GM21526 (cell line): ENCODE measurements around the gene SIGMAR1.
A peak's percentile ranks its signal among the peaks of the same experiment; 100 is the strongest.

Experiments used
- ATAC-seq: cut with Tn5 transposase; IDR thresholded peaks from one replicate; pipeline ENCODE4 v1.9.1; 2021; ENCODE audit warnings: moderate library complexity; ENCODE audit not compliant: unreplicated experiment, low FRiP score

The SIGMAR1 gene

DNA sequence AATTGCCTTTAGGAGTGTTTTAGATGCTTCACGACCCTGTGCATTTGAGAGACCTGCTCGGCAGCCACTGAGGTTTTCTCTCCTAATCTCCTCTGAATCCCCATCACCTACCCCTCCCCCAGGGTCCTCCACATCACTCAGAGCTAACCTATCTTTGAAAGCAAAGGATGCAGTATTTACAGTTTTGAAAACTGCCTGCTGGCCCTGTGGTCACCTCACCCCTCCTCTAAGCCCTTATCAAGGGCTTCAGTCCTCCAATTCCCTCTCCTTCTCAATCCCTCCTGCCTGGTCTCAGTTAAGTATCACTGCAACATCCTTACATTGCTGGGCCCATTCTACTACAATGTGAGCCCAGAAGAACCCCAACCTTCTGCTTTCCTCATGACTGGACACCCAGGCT, 30.3 kb downstream of the SIGMAR1 start:
- no peak for ATAC-seq

DNA sequence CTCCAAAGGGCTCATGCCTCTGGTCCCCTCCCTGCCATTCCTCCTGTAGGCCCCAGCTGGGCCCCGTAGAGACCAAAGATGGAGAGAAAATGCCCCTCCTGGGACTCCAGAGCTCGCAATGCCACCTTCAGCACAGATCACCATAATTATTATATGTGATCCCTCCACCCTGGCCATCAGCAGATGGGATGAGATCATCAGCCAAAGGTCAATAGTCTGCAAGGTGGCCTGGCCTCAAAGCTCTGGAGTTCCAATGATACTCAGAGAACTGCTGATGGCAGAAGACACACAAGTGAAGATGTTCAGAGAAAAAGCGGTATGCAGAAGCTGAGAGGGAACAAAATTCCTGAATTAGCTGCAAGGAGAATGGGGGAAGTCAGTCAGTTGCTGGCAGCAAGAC, 30.7 kb downstream of the SIGMAR1 start:
- ATAC-seq, result no peak

DNA sequence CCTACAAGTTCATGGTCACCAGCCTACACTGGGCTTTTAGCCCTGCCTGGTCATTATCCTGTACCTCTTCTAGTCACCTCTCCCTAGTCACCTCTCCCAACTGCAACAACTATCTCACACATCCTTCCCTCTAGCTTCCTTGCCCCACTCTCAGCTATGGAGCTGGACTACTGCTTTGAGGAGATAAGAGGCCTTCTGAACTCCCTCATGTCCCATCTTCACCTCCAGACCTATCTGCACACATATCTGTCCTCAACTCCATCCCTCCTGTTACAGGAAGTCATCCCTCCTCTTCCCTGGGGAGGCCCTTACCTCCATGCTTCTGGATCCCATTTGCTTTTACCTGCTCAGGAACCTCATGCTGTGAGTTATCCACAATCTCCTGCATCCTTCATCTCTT, 31.4 kb downstream of the SIGMAR1 start:
- ATAC-seq, result no peak

DNA sequence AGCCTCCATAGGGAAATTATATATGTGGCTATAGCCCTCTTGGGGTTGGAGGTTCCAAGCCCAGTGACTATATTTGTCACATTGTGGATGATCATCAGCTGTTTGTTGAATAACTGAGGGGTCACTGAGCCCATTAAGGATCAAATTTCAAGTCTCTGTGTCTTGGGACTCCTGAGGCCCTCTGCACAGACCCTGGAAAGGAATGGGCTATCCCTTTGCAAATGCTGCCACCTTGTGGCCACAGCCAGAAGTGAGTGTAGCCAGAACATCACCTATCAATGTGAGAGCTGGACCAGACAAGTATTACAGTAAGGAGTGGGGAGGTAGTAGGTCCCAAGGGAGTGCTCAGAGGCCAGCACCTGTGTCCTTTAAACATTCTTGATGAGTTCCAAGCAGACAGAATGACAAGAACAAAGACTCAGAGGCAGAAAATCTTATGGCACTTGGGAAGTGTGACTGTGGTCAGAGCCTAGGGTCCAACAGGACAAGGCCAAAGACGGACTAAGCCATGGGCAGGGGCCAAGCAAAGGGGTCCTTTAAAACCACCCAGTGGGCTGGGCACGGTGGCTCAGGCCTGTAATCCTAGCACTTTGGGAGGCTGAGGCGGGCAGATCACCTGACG, 33.9 kb downstream of the SIGMAR1 start:
- no peak for ATAC-seq

DNA sequence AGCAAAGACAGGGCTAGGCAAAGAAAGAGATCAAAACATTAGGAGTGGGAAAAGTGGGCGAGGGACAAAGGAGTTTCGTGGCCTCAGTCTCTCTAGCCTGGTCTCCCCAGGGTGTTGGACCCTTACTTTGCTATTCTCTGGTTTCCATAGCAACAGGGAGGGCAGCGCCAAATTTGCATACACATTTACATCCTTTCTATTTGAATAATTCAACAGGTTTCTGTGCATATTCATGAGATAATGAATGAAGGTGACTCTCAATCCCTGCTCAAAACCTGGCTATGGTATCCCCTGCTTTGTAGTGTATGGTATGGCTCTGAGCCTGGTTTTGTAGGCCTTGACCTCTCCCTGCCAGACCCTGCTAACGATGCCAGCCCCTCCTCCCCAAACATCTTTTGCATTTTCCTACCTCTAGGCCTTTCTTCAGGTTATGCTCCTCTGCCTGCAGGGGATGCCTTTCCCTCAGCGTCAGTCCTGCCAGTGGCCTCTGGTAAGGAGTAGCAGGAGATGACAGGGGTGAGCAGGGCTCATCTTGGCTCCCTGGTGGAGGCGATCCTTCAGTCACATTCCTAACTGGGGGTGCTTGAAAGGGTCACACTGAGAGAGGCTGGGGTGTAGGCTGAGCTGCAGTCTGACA, 35.5 kb downstream of the SIGMAR1 start:
- no peak for ATAC-seq

DNA sequence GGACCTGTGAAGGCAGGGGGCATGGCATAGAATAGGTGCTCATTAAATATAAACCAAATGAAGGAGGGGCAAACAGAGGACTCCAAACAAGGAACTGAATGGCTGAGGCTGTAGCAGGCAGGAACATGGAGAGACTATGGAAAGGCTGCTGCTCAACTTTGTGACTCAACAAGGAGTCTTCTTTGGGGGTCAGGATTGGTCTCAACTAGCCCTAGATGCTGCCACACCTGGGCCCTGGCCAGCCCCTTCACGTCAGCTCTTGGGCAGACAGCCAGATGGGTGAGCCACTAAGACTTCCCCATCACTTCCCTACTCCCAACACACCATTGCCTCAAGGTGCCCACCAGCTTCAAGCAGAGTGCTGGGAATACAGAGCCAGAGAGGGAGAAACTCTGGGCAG, 36.7 kb downstream of the SIGMAR1 start:
- no peak for ATAC-seq

DNA sequence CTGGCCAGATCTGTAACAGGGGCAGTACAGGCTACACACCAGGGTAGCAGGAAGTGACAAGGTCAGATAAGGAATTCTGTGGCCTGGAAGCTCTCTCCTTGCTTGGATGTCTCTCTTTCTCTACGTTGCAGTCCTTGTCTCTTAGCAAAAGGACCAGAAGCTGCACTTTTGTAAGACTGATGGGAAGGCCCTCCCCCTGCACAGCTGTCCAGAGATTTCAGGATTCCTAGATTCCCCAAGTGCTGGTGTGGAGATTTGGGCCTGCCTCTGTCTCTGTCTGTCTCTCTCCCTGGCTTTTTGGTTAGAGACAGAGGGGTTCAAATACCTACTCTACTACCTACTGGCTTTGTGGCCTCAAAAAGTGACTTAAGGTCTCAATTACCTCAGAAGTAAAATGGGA, 38.0 kb downstream of the SIGMAR1 start:
- no peak for ATAC-seq

DNA sequence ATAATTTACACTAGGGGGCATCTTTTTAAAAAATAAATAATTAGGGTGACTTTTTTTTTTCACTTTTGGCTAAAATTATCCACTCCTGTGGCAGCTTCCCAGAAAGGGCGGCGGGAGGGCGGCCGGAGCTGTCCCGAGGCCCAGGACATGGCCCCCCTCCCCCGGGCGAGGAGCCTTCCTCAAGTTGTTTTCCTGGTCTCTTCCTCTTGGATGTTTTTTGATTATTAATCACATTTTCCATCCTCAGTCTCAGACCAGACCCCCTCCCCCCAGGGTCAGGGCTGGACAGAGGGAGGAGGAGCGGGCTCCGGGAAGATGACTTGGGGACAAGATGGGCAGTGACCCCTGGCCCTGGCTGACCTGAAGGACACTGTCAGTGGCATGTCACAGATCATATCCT, 43.4 kb downstream of the SIGMAR1 start:
- ATAC-seq, result no peak

DNA sequence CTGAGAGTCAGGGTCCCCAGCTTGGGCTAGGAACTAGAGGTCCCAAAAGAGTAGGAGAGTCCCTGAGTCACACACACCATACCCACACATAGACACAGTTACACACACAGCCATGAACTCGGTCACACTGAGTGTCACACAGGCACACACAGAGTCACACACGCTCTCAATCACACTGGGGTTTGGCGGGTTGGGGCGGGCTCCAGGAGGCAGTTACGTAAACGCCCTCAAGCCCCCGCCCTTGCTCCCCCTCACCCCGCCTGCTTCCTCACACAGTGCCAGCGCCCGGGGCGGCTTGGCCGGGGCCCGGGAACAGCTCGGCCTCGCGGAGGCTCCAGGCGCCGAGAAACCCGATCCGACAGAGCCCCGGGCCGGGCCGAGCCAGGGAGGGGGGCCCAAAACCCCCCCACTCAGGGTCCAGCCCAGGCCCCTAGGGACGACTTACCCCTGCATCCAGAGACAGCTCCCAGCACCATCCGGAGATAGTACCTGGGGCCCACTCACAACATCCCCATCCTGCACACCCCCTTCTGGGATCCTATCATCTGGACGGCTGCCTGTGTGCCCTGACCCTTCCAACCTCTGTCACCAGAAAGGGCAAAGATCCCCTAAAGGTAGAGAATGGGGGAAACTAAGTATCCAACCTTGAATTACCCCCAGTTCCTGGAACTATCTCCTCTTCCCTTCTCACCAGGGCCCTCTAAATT, 44.5 kb downstream of the SIGMAR1 start:
- no peak for ATAC-seq

DNA sequence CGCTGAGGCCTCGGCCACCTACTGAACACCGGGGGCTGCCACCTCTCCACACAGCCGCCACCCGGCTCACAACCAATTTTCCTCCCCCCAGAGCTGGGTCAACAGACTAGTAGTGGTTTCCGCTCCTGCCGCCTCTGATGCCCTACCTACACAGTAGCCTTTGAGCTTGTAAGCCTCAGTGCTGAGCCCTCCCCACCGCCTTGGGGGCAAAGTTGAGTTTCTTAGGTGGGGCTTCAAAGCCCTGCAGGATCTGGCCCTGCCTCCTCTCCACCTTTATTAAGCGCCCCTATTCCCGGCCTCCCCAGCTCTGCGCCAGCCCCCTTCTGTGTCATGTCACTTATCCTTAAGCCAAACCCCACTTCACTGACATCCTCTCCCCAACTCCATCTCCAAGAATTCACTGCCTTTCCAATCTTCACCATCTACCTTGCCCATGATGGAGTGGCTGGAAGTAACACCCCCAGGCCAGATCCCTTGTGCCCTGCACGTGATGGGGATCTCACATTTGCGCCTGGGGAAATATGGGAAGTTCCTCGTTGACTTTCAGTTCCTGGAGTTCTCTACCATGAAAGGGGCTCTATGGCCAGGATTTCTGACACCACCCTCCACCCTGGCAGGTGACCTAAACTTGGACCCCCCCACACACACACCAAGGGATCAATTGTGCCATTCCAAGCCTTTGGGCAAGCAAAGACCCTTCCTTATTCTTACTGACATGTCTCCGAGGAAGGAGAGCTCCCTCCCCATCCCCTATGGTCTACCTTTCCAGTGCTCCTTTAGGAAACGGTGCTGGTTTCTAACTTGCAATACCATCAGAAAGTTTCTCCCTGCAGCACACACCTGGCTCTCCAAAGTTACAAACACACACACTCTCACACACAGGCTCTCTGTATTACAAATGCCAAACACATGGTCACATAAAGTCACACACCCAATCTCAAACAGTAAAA, 45.4 kb downstream of the SIGMAR1 start:
- ATAC-seq, result no peak

DNA sequence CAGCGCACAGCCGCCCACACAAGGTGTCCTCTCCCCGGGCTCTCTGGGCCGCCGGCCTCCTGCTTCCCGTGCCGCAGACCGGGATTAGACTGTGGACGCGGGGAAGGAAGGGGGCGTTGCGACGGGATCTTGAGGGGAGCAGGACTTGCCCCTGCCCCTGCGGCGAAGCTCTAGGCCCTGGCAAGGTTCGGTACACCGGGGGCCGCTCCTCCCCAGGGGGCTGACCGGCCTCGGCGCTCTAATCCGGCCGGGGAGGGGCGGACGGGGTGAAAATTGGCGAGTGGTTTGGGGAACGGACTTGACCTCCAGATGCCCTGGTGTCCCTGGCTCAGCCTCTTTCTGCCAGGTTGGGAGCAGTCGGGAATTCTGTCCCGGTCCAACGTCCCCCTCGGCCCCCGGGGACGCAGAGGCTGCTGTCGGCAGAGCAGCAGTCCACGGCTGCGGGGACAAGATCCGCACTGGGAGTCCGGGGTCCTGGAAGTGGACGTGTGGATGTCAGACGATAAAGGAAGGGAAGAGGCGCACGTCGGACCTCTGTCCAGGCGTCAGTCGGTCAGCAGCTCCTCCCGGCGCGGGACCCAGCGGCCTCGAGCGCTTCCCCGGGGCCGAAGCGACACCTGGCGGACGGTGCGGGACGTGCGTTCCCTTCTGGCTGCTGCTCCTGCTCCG, 46.2 kb downstream of the SIGMAR1 start:
- peak; percentile 65 for ATAC-seq

DNA sequence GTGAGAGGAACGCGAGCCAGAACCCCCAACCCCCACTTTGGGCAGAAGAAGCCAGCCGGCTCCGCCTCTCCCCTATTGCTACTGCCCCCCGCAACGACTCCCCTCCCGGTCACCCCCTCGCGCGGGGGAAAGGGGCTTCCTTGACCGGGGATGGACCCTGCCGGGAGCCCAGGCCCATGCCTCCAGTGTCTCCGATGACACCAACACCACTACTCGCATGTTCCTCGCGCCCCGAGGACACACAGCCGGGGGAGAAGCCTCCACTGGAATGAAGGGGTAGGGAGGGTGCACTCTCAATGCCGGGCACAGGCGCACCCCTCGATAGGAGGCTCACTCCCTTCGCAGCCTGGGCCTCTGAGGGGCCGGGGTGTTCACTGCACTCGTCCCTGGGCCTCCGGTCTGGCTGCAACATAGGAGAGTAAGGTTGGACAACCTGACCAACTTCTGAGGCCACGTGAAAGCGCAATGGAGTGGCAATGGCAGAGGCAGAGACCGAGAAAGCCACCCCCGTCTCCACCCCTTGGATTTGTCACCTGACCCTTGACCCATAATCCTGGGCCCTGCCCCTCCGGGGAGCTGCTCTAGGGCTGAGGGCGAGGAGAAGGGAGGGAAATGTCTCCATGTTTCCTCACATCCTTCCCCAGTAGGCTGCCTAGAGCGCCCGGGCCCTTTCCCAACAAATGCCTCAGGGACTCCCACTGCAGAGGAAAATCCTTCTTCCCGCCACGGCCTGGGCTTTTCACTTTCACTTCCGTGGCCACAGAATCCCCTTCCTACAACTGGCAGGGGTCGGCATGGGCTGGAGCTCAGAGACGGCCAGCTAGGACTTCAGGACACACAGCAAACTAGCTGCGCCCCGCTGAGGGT, 47.0 kb downstream of the SIGMAR1 start:
- no peak for ATAC-seq

DNA sequence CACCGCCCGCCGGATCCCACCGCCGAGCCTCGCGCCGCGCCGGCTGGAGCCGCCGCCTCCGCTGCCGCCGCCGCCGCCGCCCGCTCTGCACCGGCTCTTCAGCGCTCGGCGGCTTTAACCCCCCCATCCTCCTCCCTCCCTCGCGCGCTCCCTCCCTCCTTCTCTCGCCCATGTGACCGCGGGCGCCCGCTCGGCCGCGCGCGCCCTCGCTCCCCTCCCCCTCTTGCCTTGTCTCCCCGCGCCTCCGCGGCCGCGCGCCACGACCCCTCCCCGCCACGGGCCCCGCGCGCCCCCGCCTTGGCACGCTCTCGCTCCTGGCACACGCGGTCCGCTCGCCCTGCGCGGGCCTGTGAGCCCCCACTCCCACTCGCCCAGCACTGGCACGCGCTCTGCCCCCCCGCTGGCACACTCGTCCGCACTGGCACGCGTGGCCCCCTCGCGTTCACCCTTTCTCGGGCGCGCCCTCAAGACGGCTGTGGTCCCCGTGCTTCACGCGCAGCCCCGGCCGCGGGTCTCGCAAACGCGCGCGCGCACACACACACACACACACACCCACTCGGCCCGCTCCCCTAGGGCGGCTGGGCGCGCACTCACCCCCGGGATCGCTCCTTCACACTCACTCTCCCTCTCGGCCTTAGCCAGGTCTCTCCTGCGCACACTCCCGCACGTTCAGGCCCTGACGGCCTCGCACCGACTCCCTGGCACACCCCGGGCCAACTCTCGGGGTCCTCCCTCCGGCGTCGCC, 47.8 kb downstream of the SIGMAR1 start, which contains the start of gene CNTFR:
Gene CNTFR, minus strand, starts transcription at position 89 of the 745 bp plus-strand sequence. CDS start 20,743 bp downstream, outside the sequence.
- no peak for ATAC-seq

DNA sequence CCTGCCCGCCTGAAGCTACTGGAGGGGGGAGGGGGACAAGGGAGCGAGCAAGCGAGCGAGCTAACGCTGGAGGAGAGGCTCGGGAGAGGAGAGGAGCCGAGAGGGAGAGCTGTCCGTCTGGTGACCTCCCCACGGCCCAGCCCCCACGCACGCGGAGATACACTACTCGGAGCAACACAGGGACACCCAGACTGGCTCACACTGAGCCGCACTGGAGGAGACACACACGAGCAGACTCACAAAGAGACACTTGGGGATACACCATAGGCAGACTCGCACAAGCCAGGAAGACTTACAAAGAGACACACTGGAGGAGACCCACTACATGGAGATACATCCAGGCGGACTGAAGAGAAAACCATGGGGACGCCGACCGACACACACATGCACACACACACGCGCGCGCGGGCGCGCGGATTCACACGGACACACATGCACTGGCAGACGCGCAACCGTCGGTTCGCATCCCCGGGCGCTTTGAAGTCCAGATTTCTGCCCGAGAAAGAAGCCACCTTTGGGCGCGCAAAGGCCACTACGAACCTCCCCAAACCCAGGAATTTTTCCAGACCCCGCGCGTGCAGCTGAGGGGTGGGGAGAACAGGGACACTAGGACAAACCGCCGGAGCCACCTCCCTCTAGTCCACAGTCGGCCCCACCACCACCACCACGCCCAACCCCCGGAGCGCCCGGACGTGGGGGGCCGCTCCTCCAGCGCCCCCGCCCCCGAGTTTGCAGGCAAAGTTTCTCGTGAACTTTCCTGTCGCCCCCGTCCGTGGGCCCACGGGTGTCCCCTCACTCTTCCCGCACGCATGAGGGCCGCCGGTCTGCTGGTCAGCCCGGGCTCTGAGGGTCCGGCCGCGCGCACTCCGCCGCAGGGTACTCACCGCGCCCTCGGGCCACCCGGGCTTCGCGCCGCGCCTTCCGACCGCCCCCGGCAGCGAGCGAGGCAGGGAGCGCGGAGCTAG, 48.6 kb downstream of the SIGMAR1 start:
- ATAC-seq, result no peak

DNA sequence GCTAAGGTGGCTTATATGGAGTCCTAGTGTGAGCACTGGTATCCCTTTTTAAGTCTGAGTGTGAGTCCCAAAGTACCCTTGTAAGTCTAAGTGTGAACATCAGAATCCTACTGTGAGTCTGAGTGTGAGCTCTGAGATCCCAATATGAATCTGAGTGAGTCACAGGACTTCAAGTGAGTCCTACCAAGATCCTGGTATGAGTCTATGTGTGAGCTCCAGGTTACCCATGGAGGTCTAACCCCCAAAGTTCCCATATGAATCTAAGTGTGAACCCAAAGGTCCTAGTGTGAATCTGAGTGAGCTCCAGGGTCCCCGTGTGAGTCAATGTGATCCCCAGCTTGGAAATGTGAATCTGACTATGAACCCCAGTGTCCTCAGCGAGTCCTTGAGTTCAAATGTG, 50.3 kb downstream of the SIGMAR1 start:
- no peak for ATAC-seq

DNA sequence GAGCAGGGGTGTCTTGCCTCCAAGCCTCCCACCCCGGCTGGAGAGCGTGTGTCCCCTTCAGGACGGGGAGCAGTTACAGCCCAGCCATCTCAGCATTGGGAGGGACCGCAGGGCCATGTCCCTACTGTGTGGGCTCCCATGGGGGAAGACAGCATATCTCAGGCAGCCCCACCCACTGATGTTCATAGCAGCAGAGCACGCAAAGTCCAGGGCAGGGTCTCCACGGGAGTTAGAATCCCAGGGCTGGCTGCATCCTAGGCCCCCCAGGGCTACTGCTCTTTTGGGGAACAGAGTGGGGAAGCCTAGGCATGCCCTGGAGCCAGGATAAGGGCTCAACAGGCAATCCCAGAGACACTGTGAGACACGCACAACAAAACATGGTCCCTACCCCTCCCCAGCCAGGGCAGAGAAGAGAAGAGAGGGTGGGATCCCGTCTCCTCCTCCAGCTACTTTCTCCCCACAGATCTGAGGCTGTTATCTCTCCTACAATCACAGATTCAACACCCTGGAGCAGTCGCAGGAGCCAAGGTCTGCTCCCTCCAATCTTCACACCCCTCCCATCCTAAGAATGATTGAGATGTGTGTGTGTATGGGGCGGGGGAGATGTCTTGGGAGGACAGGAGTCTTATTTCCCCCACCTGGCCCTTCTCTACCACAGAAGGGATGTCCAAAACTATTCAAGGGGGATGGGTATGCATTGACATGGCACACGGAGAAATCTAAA, 51.5 kb downstream of the SIGMAR1 start:
- ATAC-seq, result no peak

DNA sequence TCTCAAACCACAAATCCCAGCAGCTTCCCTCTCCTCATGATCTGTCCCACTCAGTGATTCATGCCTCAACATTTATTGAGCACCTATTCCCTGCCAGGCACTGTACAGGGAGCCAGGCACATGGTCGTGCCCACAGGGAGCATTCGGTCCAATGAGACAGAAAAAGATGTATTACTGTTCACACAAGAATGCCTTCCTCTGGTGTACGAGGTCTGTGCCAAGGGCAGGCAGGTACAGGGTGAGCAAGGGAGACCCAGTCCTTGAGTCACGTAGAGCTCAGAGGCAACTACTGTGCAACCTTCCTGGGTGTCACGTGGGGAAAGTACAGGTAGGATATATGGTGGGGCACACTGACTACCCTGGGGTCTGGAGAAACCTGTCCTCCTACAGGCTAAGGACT, 52.6 kb downstream of the SIGMAR1 start:
- ATAC-seq, result no peak
